Cortex of kidney (tissue), 1 donor: ENCODE results near the gene PPIL1.
"Not testable (repeated sequence)": the region's sequence is repeated elsewhere in the genome, so short reads cannot be mapped to it uniquely, and the experiment has no call there.

Source experiments
- DNase-seq: peaks from one replicate; lab custom pipeline; 2025; lab: John Stamatoyannopoulos, UW

PPIL1 gene

GRCh38 chr6:36815962-36816735 is 58.5 kb downstream of the PPIL1 start:
- no peak for DNase-seq

DNA sequence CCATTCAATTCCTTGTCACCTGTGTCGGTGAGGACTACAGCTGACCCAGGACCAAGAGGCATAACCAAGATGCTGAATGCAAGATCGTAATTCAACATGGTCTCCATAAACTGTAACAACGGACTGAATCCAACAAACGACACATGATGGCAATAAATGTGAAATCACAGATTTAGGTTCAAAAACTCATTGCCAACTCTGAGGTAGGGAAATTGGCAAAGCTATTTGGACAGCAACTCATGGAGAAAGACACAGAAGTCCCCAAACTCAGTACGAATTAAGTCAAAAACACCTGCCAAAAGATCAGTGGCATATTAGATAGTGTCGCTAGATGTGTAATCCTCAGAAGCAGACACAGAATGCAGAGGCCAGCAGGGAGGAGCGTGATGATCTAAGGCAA is 60.4 kb downstream of the PPIL1 start:
- DNase-seq: no peak

DNA sequence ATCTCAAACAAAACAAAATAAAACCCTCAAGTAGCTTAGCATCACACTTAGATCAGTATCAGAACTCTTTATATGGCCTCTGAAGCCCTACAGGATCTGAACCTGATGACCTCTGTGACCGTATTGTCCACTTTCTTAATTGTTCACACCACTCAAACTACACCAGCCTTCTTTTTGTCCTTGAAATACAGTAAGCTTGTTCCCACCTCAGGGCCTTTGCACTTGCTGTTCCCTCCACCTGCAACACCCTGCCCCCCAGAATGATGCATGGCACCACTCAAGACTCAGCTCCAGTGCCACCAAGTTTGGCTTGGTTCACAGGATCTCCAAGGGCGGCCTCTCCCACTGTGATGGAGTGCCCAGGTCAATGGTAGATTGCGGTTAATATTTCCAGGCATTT is 61.1 kb downstream of the PPIL1 start:
- DNase-seq: no peak

GRCh38 chr6:36813047-36813446 is 61.6 kb downstream of the PPIL1 start:
- not testable (repeated sequence) for DNase-seq

DNA sequence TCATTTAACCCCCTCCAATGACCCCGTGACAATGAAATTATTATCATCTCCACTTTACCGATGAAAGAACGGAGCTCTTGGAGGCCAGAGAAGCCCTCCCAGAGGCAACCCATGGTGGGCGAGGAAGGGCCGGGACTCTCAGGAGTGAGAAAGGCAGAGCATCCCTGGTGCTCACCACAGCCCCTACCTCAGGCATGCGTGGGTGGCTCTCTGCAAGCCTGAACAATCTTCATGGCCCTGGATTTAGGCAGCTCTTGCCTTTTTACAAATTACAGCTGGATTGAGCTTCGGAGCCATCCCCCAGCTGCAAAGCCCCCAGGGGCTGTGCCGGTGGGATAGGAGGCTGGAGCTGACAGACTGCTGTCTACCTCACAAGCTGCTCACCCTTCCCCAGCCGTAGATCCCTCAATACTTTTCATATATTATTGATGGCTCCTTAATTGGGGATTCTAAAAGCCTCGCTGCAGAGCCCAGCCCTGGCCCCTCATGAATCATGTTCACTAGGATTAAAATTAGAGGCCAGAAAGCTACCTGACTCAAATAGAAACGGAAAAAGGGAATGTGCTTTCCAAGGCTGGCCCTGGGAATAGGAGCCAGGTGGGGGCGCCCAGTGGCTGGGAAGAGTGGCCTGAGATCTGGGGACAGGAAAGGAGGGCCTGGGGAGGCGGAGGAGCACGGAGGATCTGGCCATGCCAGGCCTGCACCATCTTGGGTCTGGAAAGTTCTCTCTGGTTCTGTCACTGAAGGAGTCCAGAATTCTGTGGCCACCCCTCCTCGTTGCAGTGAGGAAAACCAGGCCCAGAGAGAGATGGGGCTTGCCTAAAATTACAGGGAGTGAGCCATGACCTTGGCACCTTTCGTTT is 64.4 kb downstream of the PPIL1 start:
- DNase-seq: no peak

- no peak for DNase-seq
Observed at GRCh38 chr6:36809156-36809555, 65.4 kb downstream of the PPIL1 start.

GRCh38 chr6:36808634-36809033 is 66.0 kb downstream of the PPIL1 start:
- DNase-seq: no peak

DNA sequence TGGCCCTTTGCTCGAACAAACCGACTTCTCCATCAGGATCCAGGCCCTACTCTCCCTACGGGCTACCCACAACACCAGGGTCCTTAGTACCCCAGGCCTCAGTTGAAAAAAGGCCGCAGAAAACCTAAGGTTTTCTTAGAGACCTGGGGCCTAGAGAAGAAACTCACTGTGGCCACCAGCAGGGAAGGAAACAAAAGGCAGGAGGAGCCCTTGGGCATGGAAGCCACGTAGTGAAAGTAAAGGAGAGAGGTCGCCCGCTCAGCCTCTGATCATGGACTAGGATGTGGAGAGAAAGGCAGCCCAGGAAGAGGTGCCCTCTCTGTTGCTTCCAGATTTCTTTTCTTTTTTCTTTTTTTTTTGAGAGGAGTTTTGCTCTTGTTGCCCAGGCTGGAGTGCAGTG is 66.9 kb downstream of the PPIL1 start:
- no peak for DNase-seq

- DNase-seq: no peak
Observed at GRCh38 chr6:36807143-36807542, 67.5 kb downstream of the PPIL1 start.

GRCh38 chr6:36805917-36806316 is 68.7 kb downstream of the PPIL1 start:
- DNase-seq: no peak

DNA sequence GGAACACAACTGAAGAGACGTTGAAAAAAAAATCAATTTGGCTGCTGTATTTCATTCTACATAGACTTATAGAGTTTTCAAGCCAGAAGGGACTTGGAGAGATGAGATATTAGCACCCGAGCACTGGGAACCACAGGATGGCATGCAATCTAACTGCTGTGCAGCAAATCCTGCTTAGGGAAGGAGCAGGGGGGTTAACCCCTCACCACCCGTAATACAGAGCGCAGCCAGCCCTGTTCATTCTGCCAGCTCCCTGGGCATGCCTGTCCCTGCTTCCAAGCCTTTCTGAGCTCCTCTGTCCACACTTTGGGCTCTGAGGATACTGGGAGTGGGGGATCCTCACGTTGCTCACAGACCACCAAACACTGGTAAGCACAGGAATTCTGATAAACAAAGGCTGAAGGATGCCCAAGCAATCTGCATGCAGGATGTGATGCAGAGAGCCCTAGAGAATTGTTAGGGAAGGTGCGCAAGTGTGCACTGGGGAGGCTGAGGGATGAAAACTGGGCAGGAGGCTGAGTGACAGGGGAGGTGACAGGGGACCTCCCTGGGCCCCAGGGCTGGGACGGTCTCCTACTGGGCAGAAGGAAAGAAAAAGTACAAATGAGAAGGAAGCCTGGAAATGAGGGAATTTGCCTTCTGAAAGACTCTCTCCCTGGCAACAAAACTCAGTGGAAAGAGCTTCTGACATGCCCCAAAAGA is 69.4 kb downstream of the PPIL1 start:
- DNase-seq: no peak
